Gastroesophageal sphincter (tissue), 4 donors: Measurements from ENCODE around the gene HECW1. TPM values are rescaled to one million over a fixed set of nuclear protein-coding genes. Genes with fewer than 3 reads are reported as not detected.
"Not testable (repeated sequence)": the region's sequence is repeated elsewhere in the genome, so short reads cannot be mapped to it uniquely, and the experiment has no call there.

Experiments
- ATAC-seq: fragments of 150-250 bp; one replicate; pipeline ENCODE4 v1.9.1; 2016; ENCODE audit warnings: mild to moderate bottlenecking, moderate library complexity
- H3K27ac ChIP-seq, 4 donors: fragments of 200-600 bp; sonication (generic) in 3 of 4; 1 replicate in 3 of 4; 2 replicates in 1 of 4; pipeline ENCODE4 v1.5.1; 2016 to 2019
- H3K27me3 ChIP-seq: fragments of 200-600 bp; sonication (generic); one replicate; pipeline ENCODE4 v1.5.1; 2019
- H3K36me3 ChIP-seq, 2 donors: fragments of 200-600 bp; sonication (generic); one replicate each; pipeline ENCODE4 v1.5.1; 2019; ENCODE audit warnings: control low read depth in 1 of 2
- H3K4me1 ChIP-seq, 3 donors: fragments of 200-600 bp; sonication (generic); 1 replicate in 2 of 3; 2 replicates in 1 of 3; pipeline ENCODE4 v1.5.1; 2016 to 2019; ENCODE audit warnings: control low read depth in 2 of 3
- H3K4me3 ChIP-seq, 2 donors: fragments of 200-600 bp; sonication (generic); one replicate each; pipeline ENCODE4 v1.5.1; 2019; ENCODE audit warnings: mild to moderate bottlenecking in 1 of 2, moderate library complexity in 1 of 2
- H3K9me3 ChIP-seq, 3 donors: fragments of 200-600 bp; sonication (generic); one replicate each; pipeline ENCODE4 v1.5.1; 2017 to 2019; ENCODE audit warnings: control low read depth in 2 of 3
- CTCF ChIP-seq, 4 experiments: fragments of 200-600 bp in 2 of 4; fragments of 450-650 bp in 2 of 4; sonication (generic) in 1 of 4; IDR thresholded peaks; one replicate each; pipeline ENCODE4 v1.5.1; 2017 to 2019; ENCODE audit warnings: antibody characterized with exemption in 4 of 4, mild to moderate bottlenecking in 2 of 4, moderate library complexity in 2 of 4
- EP300 ChIP-seq: sonication (generic); formaldehyde crosslinking; IDR thresholded peaks from one replicate; pipeline ENCODE4 v1.6.1; 2017; ENCODE audit warnings: antibody characterized with exemption, mild to moderate bottlenecking
- POLR2A ChIP-seq, 2 donors: fragments of 450-650 bp; IDR thresholded peaks; one replicate each; pipeline ENCODE4 v1.6.1; 2017; ENCODE audit warnings: antibody characterized with exemption in 2 of 2, mild to moderate bottlenecking in 2 of 2, moderate library complexity in 1 of 2
- POLR2AphosphoS5 ChIP-seq: sonication (generic); formaldehyde crosslinking; IDR thresholded peaks from one replicate; pipeline ENCODE4 v1.6.1; 2017; ENCODE audit warnings: antibody characterized with exemption
- WGBS, 2 donors: methylation state at CpG; one replicate each; pipeline ENCODE4 v1.1.5; 2018; ENCODE audit warnings: low coverage in 1 of 2; 5-methylcytosine and 5-hydroxymethylcytosine counted together
- total RNA-seq, 4 donors: library from RNA; depleted of rRNA; stranded (reverse); fragments of >200 nt; gene quantifications; one replicate each; pipeline ENCODE4 v1.1.0, GENCODE V29; 2016

Gene HECW1
- total RNA-seq, 4 donors from 2014 or later: 0.04 to 0.31 (median 0.13) TPM; not detected in 1

- H3K4me1 ChIP-seq: no peaks in the 10 kb centered on the region
- no peak for ATAC-seq
- no peak overlapping the region for H3K4me3 ChIP-seq
- no peaks in the 10 kb centered on the region for H3K9me3 ChIP-seq
- H3K27ac ChIP-seq: no peak overlapping the region
- TF ChIP-seq CTCF (IDR thresholded peaks at IDR 0.05): no peak
- no peak for TF ChIP-seq EP300
- no peak for TF ChIP-seq POLR2A (IDR thresholded peaks at IDR 0.05)
- WGBS, 2 donors: 82 to 93% methylated on average over 3 to 4 of the region's 4 CpGs
- H3K36me3 ChIP-seq: no peaks in the 10 kb centered on the region
- H3K27me3 ChIP-seq: no peaks in the 10 kb centered on the region
These were observed 458.4 kb downstream of the HECW1 start for GRCh38 chr7:43570688-43571365.

- WGBS, 2 donors: 14 to 17% methylated on average over 1 of the region's 1 CpG
- ATAC-seq: peak; percentile 81
These were observed 460.1 kb downstream of the HECW1 start for GRCh38 chr7:43572516-43573049.

GRCh38 chr7:43573832-43574231 is 461.4 kb downstream of the HECW1 start:
- 85 to 97% methylated on average over 2 of the region's 2 CpGs for WGBS, 2 donors
- H3K27ac ChIP-seq, H3K4me1 ChIP-seq, H3K4me3 ChIP-seq, H3K27me3 ChIP-seq, ATAC-seq, H3K9me3 ChIP-seq, H3K36me3 ChIP-seq: not testable (repeated sequence)

More at GRCh38 chr7:43572516-43573049, 460.1 kb downstream of the HECW1 start:
- Histone ChIP-seq H3K27ac (no peak overlapping the region), H3K4me1 (no peaks in the 10 kb centered on the region), H3K4me3 (no peak overlapping the region), H3K9me3 (no peaks in the 10 kb centered on the region), H3K27me3 (no peaks in the 10 kb centered on the region), H3K36me3 (no peaks in the 10 kb centered on the region)
- TF ChIP-seq EP300 (no peak), POLR2AphosphoS5 (no peak), CTCF (IDR thresholded peaks at IDR 0.05) (no peak), POLR2A (IDR thresholded peaks at IDR 0.05) (no peak)

- H3K27ac ChIP-seq: no peak overlapping the region
- TF ChIP-seq EP300: no peak
- TF ChIP-seq POLR2A (IDR thresholded peaks at IDR 0.05): no peak
- TF ChIP-seq CTCF (IDR thresholded peaks at IDR 0.05): no peak
- TF ChIP-seq POLR2AphosphoS5: no peak
- no peaks in the 10 kb centered on the region for H3K9me3 ChIP-seq
- no peaks in the 10 kb centered on the region for H3K4me1 ChIP-seq
- no peak for ATAC-seq
- WGBS, 2 donors: 67 to 85% methylated on average over 1 to 4 of the region's 6 CpGs
- H3K36me3 ChIP-seq: no peaks in the 10 kb centered on the region
- no peaks in the 10 kb centered on the region for H3K27me3 ChIP-seq
- no peak overlapping the region for H3K4me3 ChIP-seq
These were observed 463.1 kb downstream of the HECW1 start for GRCh38 chr7:43575506-43575905.

GRCh38 chr7:43576241-43576640 is 463.8 kb downstream of the HECW1 start:
- Histone ChIP-seq H3K4me3 (no peak overlapping the region), H3K4me1 (no peaks in the 10 kb centered on the region), H3K9me3 (no peaks in the 10 kb centered on the region), H3K27me3 (no peaks in the 10 kb centered on the region), H3K27ac (no peak overlapping the region), H3K36me3 (no peaks in the 10 kb centered on the region)
- ATAC-seq: no peak
- TF ChIP-seq CTCF (IDR thresholded peaks at IDR 0.05): no peak
- TF ChIP-seq POLR2AphosphoS5: no peak
- no peak for TF ChIP-seq EP300
- WGBS, 2 donors: 89 to 93% methylated on average over 3 of the region's 3 CpGs
